HG03280 (cell line): ENCODE measurements around the gene RNF168.
"Not testable (repeated sequence)": the region's sequence is repeated elsewhere in the genome, so short reads cannot be mapped to it uniquely, and the experiment has no call there.

Experiments
- ATAC-seq: cut with Tn5 transposase; IDR thresholded peaks from one replicate; pipeline ENCODE4 v1.9.1; 2021; ENCODE audit warnings: mild to moderate bottlenecking, moderate library complexity; ENCODE audit not compliant: unreplicated experiment

Gene RNF168

GRCh38 chr3:196503196-196504076 is at the start of gene RNF168:
TSS of gene RNF168 (minus strand) at chr3:196503768. CDS start at chr3:196503173, 595 bp downstream.
- ATAC-seq = peak; percentile 79

GRCh38 chr3:196552253-196552652 is 48.7 kb upstream of the RNF168 start:
- no peak for ATAC-seq

GRCh38 chr3:196550172-196550571 is 46.6 kb upstream of the RNF168 start:
- not testable (repeated sequence) for ATAC-seq

GRCh38 chr3:196549312-196549711 is 45.7 kb upstream of the RNF168 start:
- not testable (repeated sequence) for ATAC-seq

- ATAC-seq = no peak
These were observed 43.5 kb upstream of the RNF168 start for GRCh38 chr3:196547067-196547466.

- no peak for ATAC-seq
These were observed 43.0 kb upstream of the RNF168 start for GRCh38 chr3:196546537-196546936.

GRCh38 chr3:196544491-196544992 is 41.0 kb upstream of the RNF168 start:
- ATAC-seq = no peak

- ATAC-seq = no peak
These were observed 38.3 kb upstream of the RNF168 start for GRCh38 chr3:196541684-196542445.

- no peak for ATAC-seq
These were observed 33.9 kb upstream of the RNF168 start for GRCh38 chr3:196537319-196537984.

- ATAC-seq = no peak
These were observed 29.7 kb upstream of the RNF168 start for GRCh38 chr3:196533260-196533681.

GRCh38 chr3:196531418-196531817 is 27.9 kb upstream of the RNF168 start:
- no peak for ATAC-seq

GRCh38 chr3:196528639-196529233 is 25.2 kb upstream of the RNF168 start:
- peak; percentile 86 for ATAC-seq

GRCh38 chr3:196525141-196525540 is 21.6 kb upstream of the RNF168 start:
- ATAC-seq = no peak

GRCh38 chr3:196524527-196524926 is 21.0 kb upstream of the RNF168 start:
- ATAC-seq = no peak

- no peak for ATAC-seq
These were observed 20.3 kb upstream of the RNF168 start for GRCh38 chr3:196523841-196524240.

GRCh38 chr3:196521291-196521690 is 17.7 kb upstream of the RNF168 start:
- ATAC-seq = not testable (repeated sequence)

- ATAC-seq = no peak
These were observed 16.1 kb upstream of the RNF168 start for GRCh38 chr3:196519718-196520082.

GRCh38 chr3:196518966-196519717 is 15.6 kb upstream of the RNF168 start:
- no peak for ATAC-seq

- no peak for ATAC-seq
These were observed 14.4 kb upstream of the RNF168 start for GRCh38 chr3:196517919-196518318.

- ATAC-seq = no peak
These were observed 13.7 kb upstream of the RNF168 start for GRCh38 chr3:196517162-196517800.
